ENCODE measurements around the gene SLC25A38. TPM values are rescaled to one million over a fixed set of nuclear protein-coding genes. Genes with fewer than 3 reads are reported as not detected.

SLC25A38 gene
- total RNA-seq, 1 donor from 2014 or later, result 13.6 TPM

- Histone ChIP-seq H3K4me1 (ENCODE audit: control insufficient read depth in 3 of 3, insufficient read depth in 3 of 3, low read length in 3 of 3) (peaks cover 15 to 18% (median 17%) of the 10 kb centered on the region in 3 donors), H3K27ac (ENCODE audit: low read depth, low read length) (peak overlapping the region; percentile 65), H3K36me3 (ENCODE audit: control insufficient read depth in 3 of 3, insufficient read depth in 3 of 3, low read length in 3 of 3) (peaks cover 14 to 25% (median 18%) of the 10 kb centered on the region in 3 donors), H3K4me3 (ENCODE audit: low read length in 3 of 3) (peak overlapping the region; percentile 90 to 96 (median 92)), H3K9ac (ENCODE audit: low read depth in 1 of 3, low read length in 3 of 3) (peak overlapping the region; percentile 66 to 93 (median 80)), H3K27me3 (ENCODE audit: control insufficient read depth in 3 of 3, insufficient read depth in 3 of 3, low read length in 3 of 3) (no peaks in the 10 kb centered on the region), H3K9me3 (ENCODE audit: control insufficient read depth in 3 of 3, low read length in 3 of 3) (no peaks in the 10 kb centered on the region)
Measured at GRCh38 chr3:39405687-39406367, 22.7 kb downstream of the SLC25A38 start.

GRCh38 chr3:39406368-39407258 is 23.4 kb downstream of the SLC25A38 start, which contains the start of gene RPSA:
TSS of gene RPSA (plus strand) at chr3:39406720. CDS start at chr3:39407654, 934 bp downstream.
- peaks cover 15 to 18% (median 17%) of the 10 kb centered on the region in 3 donors for H3K4me1 ChIP-seq (ENCODE audit: control insufficient read depth in 3 of 3, insufficient read depth in 3 of 3, low read length in 3 of 3)
- H3K9ac ChIP-seq (ENCODE audit: low read depth in 1 of 3, low read length in 3 of 3), result peak within 1 kb of the TSS; percentile 80 to 93 (median 85)
- H3K4me3 ChIP-seq (ENCODE audit: low read length in 3 of 3), result peak within 1 kb of the TSS; percentile 90 to 96 (median 92)
- H3K36me3 ChIP-seq (ENCODE audit: control insufficient read depth in 3 of 3, insufficient read depth in 3 of 3, low read length in 3 of 3), result peaks cover 19 to 33% (median 26%) of the 10 kb centered on the region in 3 donors
- no peaks in the 10 kb centered on the region for H3K27me3 ChIP-seq (ENCODE audit: control insufficient read depth in 3 of 3, insufficient read depth in 3 of 3, low read length in 3 of 3)
- no peaks in the 10 kb centered on the region for H3K9me3 ChIP-seq (ENCODE audit: control insufficient read depth in 3 of 3, low read length in 3 of 3)
- H3K27ac ChIP-seq (ENCODE audit: low read depth, low read length), result peak within 1 kb of the TSS; percentile 65

- H3K27me3 ChIP-seq (ENCODE audit: control insufficient read depth in 3 of 3, insufficient read depth in 3 of 3, low read length in 3 of 3), result no peaks in the 10 kb centered on the region
- H3K4me1 ChIP-seq (ENCODE audit: control insufficient read depth in 3 of 3, insufficient read depth in 3 of 3, low read length in 3 of 3), result peaks cover 15 to 18% (median 17%) of the 10 kb centered on the region in 3 donors
- peak overlapping the region; percentile 80 to 93 (median 85) for H3K9ac ChIP-seq (ENCODE audit: low read depth in 1 of 3, low read length in 3 of 3)
- peaks cover 25 to 39% (median 33%) of the 10 kb centered on the region in 3 donors for H3K36me3 ChIP-seq (ENCODE audit: control insufficient read depth in 3 of 3, insufficient read depth in 3 of 3, low read length in 3 of 3)
- H3K9me3 ChIP-seq (ENCODE audit: control insufficient read depth in 3 of 3, low read length in 3 of 3), result no peaks in the 10 kb centered on the region
- H3K4me3 ChIP-seq (ENCODE audit: low read length in 3 of 3), result peak overlapping the region; percentile 90 to 96 (median 92)
- peak overlapping the region; percentile 65 for H3K27ac ChIP-seq (ENCODE audit: low read depth, low read length)
Measured at GRCh38 chr3:39407259-39407629, 24.1 kb downstream of the SLC25A38 start.

GRCh38 chr3:39407773-39408492 is 24.8 kb downstream of the SLC25A38 start:
- H3K36me3 ChIP-seq (ENCODE audit: control insufficient read depth in 3 of 3, insufficient read depth in 3 of 3, low read length in 3 of 3), result peaks cover 31 to 46% (median 39%) of the 10 kb centered on the region in 3 donors
- no peak overlapping the region for H3K27ac ChIP-seq (ENCODE audit: low read depth, low read length)
- H3K9ac ChIP-seq (ENCODE audit: low read depth in 1 of 3, low read length in 3 of 3), result peak overlapping the region in 2 of 3 donors; percentile 85 to 93
- peaks cover 15 to 18% (median 17%) of the 10 kb centered on the region in 3 donors for H3K4me1 ChIP-seq (ENCODE audit: control insufficient read depth in 3 of 3, insufficient read depth in 3 of 3, low read length in 3 of 3)
- peak overlapping the region in 2 of 3 donors; percentile 90 to 92 for H3K4me3 ChIP-seq (ENCODE audit: low read length in 3 of 3)
- H3K9me3 ChIP-seq (ENCODE audit: control insufficient read depth in 3 of 3, low read length in 3 of 3), result no peaks in the 10 kb centered on the region
- no peaks in the 10 kb centered on the region for H3K27me3 ChIP-seq (ENCODE audit: control insufficient read depth in 3 of 3, insufficient read depth in 3 of 3, low read length in 3 of 3)

- no peaks in the 10 kb centered on the region for H3K27me3 ChIP-seq (ENCODE audit: control insufficient read depth in 3 of 3, insufficient read depth in 3 of 3, low read length in 3 of 3)
- H3K27ac ChIP-seq (ENCODE audit: low read depth, low read length), result no peak overlapping the region
- H3K9ac ChIP-seq (ENCODE audit: low read depth in 1 of 3, low read length in 3 of 3), result no peak overlapping the region
- H3K9me3 ChIP-seq (ENCODE audit: control insufficient read depth in 3 of 3, low read length in 3 of 3), result no peaks in the 10 kb centered on the region
- peaks cover 39 to 53% (median 47%) of the 10 kb centered on the region in 3 donors for H3K36me3 ChIP-seq (ENCODE audit: control insufficient read depth in 3 of 3, insufficient read depth in 3 of 3, low read length in 3 of 3)
- no peak overlapping the region for H3K4me3 ChIP-seq (ENCODE audit: low read length in 3 of 3)
- H3K4me1 ChIP-seq (ENCODE audit: control insufficient read depth in 3 of 3, insufficient read depth in 3 of 3, low read length in 3 of 3), result peaks cover 15 to 18% (median 17%) of the 10 kb centered on the region in 3 donors
Measured at GRCh38 chr3:39408493-39409372, 25.6 kb downstream of the SLC25A38 start.

GRCh38 chr3:39409514-39410136 is 26.5 kb downstream of the SLC25A38 start:
- Histone ChIP-seq H3K9me3 (ENCODE audit: control insufficient read depth in 3 of 3, low read length in 3 of 3) (no peaks in the 10 kb centered on the region), H3K27me3 (ENCODE audit: control insufficient read depth in 3 of 3, insufficient read depth in 3 of 3, low read length in 3 of 3) (no peaks in the 10 kb centered on the region), H3K9ac (ENCODE audit: low read depth in 1 of 3, low read length in 3 of 3) (no peak overlapping the region), H3K4me1 (ENCODE audit: control insufficient read depth in 3 of 3, insufficient read depth in 3 of 3, low read length in 3 of 3) (peaks cover 18 to 23% (median 20%) of the 10 kb centered on the region in 3 donors), H3K27ac (ENCODE audit: low read depth, low read length) (no peak overlapping the region), H3K4me3 (ENCODE audit: low read length in 3 of 3) (no peak overlapping the region), H3K36me3 (ENCODE audit: control insufficient read depth in 3 of 3, insufficient read depth in 3 of 3, low read length in 3 of 3) (peaks cover 43 to 62% (median 51%) of the 10 kb centered on the region in 3 donors)

GRCh38 chr3:39410893-39411292 is 27.7 kb downstream of the SLC25A38 start:
- Histone ChIP-seq H3K27me3 (ENCODE audit: control insufficient read depth in 3 of 3, insufficient read depth in 3 of 3, low read length in 3 of 3) (no peaks in the 10 kb centered on the region), H3K9ac (ENCODE audit: low read depth in 1 of 3, low read length in 3 of 3) (no peak overlapping the region), H3K4me1 (ENCODE audit: control insufficient read depth in 3 of 3, insufficient read depth in 3 of 3, low read length in 3 of 3) (peaks cover 18 to 23% (median 20%) of the 10 kb centered on the region in 3 donors), H3K4me3 (ENCODE audit: low read length in 3 of 3) (no peak overlapping the region), H3K9me3 (ENCODE audit: control insufficient read depth in 3 of 3, low read length in 3 of 3) (no peaks in the 10 kb centered on the region), H3K27ac (ENCODE audit: low read depth, low read length) (no peak overlapping the region), H3K36me3 (ENCODE audit: control insufficient read depth in 3 of 3, insufficient read depth in 3 of 3, low read length in 3 of 3) (peaks cover 43 to 62% (median 51%) of the 10 kb centered on the region in 3 donors)

GRCh38 chr3:39412668-39413260 is 29.6 kb downstream of the SLC25A38 start:
- Histone ChIP-seq H3K9ac (ENCODE audit: low read depth in 1 of 3, low read length in 3 of 3) (no peak overlapping the region), H3K4me1 (ENCODE audit: control insufficient read depth in 3 of 3, insufficient read depth in 3 of 3, low read length in 3 of 3) (peaks cover 7 to 14% (median 12%) of the 10 kb centered on the region in 3 donors), H3K4me3 (ENCODE audit: low read length in 3 of 3) (no peak overlapping the region), H3K27ac (ENCODE audit: low read depth, low read length) (no peak overlapping the region), H3K36me3 (ENCODE audit: control insufficient read depth in 3 of 3, insufficient read depth in 3 of 3, low read length in 3 of 3) (peaks cover 43 to 61% (median 51%) of the 10 kb centered on the region in 3 donors), H3K9me3 (ENCODE audit: control insufficient read depth in 3 of 3, low read length in 3 of 3) (no peaks in the 10 kb centered on the region), H3K27me3 (ENCODE audit: control insufficient read depth in 3 of 3, insufficient read depth in 3 of 3, low read length in 3 of 3) (no peaks in the 10 kb centered on the region)
